SHP77 (cell line): ENCODE data around the gene EMP2.
A peak's percentile ranks its signal among the peaks of the same experiment; 100 is the strongest.
"Not testable (repeated sequence)": the region's sequence is repeated elsewhere in the genome, so short reads cannot be mapped to it uniquely, and the experiment has no call there.

Source experiments
- DNase-seq, 2 experiments: peaks; one replicate each; lab custom pipeline; 2025; lab: John Stamatoyannopoulos, UW

Gene EMP2, protein sequence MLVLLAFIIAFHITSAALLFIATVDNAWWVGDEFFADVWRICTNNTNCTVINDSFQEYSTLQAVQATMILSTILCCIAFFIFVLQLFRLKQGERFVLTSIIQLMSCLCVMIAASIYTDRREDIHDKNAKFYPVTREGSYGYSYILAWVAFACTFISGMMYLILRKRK

DNA sequence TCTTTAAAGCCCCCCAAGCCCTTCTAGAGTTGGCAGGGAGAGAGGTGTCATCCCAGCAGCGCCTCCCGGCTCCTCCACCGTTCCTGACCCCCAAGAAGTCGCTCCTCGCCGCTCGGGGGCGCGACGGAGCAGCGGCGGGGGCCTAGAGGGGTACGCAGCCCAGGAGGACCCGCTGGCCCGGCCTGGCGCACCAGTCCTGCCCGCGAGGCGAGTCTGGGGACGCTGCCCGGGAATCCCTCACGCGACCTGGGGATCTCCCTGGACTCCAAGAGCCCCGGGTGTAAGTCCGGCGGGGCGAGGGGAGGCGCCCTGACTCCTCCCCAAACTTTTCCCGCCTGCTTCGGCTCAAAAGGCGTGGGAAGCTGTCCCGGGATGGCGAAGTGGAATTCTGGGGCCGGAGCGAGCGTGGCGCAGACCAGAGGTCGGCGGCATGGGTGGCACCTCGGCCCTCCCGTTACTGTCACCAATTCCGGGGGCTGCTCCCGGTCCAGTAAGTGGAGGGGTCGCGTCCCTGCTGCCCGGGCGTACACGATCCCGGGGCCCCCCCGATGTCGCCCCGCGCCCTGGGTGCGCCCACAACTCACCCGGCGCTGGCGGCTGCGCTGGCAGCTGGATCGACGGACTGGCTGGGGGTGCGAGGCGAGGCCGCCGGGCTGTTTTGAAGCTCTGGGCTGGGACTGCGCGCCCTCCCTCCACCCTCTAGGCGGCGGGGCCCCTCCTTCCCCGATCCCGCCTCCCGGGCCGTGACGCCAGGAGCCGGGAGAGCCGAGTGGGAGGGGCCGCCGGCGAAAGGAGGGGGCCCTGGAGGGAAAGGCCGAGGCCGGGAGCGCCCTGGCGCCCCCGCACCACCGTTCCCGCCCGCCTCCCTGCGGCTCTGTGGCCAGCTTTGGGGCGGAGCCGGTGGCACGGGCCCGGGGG, at the start of gene EMP2:
Gene EMP2 (minus strand): TSS at position 634 of the 918 bp plus-strand sequence. CDS start 32,981 bp downstream, outside the sequence.
- peak; percentile 16 to 21 for DNase-seq

- no peak for DNase-seq
These were observed 49.2 kb upstream of the EMP2 start for GRCh38 chr16:10629592-10629963.

DNA sequence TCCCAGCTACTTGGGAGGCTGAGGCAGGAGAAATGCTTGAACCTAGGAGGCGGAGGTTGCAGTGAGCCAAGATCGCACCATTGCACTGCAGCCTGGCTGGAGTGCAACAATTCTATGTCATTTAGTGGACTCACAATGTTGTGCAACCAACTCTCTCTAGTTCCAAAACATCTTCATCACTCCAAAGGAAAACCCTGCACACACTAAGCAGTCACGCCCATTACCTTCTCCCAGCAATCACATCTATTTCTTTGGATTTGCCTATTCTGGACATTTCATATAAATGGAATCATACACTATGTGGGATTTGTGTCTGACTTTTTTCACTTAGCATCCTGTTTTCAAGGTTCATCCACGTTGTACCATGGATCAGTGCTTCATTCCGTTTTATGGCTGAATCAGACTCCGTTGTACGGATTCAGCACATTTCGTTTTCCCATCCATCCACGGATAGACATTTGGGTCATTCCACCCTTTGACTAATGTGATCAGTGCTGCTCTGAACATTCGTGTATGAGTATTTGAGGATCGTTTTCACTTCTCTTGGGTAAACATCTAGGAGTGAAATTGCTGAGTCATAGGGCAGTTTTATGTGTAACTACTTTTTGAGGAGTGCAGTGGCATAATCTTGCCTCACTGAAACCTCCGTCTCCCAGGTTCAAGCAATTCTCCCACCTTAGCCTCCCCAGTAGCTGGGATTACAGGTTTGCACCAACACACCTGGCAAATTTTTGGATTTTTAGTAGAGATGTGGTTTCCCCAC, 45.4 kb upstream of the EMP2 start:
- no peak for DNase-seq

GRCh38 chr16:10624527-10624926, 44.1 kb upstream of the EMP2 start:
- DNase-seq = no peak

DNA sequence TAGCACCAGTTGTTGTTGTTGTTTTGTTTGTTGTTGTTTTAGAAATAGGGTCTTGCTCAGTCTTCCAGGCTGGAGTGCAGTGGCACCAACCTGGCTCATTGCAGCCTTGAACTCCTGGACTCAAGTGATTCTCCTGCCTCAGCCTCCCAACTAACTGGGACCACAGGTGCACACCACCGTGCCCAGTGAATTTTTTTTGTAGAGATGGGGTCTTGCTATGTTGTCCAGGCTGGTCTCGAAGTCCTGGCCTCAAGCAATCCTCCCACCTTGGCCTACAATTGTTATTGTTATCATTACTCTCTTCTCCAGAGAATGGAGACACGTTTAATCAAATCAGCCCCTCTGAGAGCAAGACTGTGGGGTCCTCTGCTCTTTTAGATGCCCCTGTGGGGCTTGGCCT, 42.7 kb upstream of the EMP2 start:
- no peak for DNase-seq

DNA sequence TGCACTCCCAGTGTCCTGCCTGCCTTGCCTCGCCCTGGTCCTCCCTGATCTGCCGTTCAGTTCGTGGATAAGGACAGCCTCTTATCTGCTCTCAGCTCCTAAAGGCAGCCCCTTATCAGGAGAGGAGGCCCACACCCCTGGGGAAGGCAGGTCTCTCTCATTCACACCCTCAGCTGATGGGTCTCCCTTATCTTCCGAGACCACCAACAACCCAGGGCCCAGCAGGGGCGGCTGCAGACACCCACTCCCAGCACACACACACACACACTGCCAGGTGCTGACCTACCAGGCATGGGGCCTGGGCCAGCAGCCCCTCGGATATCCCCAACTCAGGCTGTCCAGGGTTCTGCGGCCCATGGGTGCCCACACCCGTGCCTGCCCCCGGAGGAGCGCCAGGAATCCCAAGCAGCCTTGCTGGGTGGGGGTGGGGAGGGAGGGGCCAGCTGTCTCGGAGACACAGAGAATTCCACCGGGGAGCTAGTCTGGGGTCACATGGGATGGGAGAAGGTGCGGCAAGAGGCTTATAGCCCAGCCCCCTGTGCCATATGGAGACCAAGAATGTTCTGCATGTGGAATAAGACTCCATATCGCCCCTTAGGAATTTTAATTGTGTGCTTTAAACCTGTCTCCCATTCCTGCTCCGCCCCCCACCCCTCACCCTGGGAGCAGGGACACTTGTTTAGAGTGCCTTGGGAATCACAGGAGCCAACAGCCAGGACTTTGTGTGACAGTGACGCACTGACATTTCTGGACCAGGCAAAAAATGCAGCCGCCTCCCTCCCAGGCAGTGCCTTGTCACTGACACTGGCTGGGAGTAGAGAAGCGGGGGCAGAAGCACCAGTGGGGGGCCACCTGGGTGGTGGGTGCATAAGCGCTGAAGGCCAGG, 41.9 kb upstream of the EMP2 start:
- no peak for DNase-seq

DNA sequence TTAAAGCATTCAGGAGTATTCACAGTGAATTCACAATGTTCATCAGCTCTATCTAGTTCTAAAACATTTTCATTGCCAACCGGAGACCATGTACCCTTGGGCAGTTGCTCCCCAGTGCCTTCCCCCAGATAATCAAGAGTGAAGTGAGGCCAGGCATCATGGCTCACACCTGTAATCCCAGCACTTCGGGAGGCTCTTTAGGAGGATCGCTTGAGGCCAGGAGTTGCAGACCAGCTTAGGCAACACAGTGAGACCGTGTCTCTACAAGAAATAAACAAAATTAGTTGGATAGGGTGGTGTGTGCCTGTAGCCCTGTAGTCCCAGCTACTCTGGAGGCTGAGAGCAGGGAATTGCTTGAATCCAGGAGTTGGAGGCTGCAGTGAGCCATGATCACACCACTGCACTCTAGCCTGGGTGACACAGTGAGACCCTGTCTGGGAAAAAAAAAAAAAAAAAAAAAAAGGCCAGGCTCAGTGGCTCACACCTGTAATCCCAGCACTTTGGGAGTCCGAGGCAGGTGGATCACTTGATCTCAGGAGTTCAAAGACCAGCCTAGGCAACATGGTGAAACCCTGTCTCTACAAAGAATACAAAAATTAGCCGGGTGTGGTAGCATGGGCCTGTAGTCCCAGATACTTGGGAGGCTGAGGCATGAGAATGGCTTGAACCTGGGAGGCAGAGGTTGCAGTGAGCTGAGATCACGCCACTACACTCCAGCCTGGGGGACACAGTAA, 41.0 kb upstream of the EMP2 start:
- DNase-seq = not testable (repeated sequence)

DNA sequence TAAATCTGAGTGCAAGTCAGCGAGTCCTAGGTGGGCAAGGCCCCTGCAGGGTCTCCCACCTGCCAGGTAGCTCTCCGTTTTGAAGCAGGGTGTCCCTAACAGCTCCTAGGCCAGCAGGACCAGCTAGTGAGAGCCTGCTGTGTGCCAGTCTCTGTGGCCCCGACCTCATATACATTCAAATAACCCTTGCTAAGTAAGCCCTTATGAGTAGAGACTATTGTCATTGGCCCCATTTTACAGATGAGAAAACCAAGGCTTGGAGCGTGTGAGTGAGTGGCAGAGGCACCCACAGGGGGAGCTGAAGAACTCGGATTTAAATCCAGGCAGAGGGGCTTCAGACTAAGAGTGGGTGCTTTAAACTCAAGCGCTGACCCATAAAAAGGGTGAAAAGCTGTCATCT, 39.7 kb upstream of the EMP2 start:
- no peak for DNase-seq

DNA sequence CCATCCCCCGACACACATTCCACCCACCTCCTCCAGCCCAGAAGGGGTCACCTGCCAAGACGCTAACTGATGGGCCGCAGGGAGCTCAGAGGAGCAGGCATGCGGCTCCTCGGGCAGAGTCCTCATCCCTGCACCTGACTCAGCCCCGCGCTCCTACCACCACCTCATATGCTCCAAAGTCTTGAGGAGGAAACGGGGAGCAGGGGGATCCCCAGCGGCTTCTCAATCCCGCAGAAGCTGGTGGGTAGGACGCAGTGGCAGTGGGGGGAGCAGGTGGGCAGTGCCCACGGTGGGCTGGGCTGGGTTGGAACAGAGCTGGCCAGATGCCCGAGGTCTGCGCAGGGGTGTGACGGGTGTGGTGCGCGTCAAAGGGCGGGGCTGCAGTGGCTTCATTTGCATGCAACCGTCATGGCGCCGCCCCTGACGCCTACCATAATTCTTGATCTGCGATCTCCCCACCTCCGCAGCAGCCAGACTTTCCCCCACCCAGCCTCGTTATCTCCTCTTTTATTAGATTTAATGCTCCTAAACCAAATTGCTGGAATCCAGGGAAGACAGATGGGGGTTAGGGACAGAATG, 39.0 kb upstream of the EMP2 start:
- DNase-seq = no peak

- no peak for DNase-seq
These were observed 38.4 kb upstream of the EMP2 start for GRCh38 chr16:10618710-10619209.

- DNase-seq = no peak
These were observed 37.4 kb upstream of the EMP2 start for GRCh38 chr16:10617662-10618420.

- no peak for DNase-seq
These were observed 36.6 kb upstream of the EMP2 start for GRCh38 chr16:10616756-10617640.

GRCh38 chr16:10616419-10616755, 36.0 kb upstream of the EMP2 start:
- no peak for DNase-seq

DNA sequence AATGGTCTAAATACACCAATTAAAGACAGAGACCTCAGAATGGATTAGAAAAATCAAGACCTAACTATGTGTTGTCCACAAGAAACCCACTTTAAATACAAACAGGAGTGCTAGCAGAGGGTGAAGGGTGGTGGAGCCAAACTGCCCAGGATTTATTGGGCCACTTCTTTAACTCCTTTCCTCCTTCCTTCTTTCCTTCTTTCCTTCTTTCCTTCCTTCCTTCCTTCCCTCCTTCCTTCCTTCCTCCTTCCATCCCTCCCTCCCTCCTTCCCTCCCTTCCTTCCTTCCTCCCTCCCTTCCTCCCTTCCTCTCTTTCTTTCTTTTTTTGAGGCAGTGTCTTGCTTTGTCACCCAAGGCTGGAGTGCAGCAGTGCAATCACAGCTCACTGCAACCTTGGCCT, 34.3 kb upstream of the EMP2 start:
- no peak for DNase-seq

DNA sequence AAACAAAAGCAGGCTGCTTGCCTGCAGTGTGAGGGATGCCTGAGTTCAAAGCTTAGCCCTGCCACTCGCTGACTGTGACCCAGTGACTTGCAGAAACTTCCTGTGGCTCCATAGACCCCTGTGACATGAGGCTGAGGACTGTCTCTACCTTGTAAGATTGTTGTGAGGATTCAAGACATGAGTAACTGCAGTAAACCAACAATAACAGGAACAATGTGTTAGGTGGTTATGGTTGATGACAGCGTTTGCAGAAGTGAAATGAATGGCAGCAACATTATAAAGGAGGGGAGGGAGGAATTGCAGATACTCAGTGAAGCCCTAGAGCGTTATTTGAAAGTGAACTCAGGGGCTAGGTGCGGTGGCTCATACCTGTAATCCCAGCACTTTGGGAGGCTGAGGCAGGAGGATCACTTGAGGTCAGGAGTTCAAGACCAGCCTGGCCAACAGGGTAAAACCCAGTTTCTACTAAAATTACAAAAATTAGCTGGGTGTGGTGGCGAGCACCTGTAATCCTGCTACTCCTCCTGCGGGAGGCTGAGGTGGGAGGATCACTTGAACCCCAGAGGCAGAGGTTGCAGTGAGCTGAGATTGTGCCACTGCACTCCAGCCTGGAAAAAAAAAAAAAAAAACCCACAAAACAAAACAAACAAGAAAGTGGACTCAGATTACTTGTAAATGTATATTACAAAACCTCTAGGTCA, 33.5 kb upstream of the EMP2 start:
- DNase-seq = no peak

DNA sequence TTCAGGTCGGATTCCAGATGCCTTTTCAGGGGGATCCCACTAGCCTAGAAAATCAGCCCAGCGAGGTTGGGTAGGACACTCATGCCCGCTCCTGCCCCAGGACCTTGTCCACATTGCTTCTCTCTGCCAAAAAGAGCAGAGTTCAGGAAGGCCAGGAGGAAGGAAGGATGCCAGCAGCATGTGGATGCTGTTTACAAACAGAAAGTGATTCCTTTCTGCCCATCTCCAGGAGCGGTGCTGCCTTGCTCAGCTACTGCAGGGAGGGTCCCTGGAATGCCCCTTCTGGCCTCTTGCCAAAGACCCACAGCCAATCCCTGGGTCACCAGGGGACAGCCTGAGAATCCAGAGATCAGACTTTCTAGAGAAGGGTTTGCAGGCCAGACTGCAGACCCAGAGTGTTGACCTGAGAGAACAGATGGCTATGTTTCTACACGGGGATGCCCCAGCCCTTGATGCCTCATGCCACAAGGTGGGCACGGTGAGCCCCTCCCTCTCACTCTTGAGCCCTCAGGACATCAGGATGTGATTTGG, 32.3 kb upstream of the EMP2 start:
- DNase-seq = no peak

GRCh38 chr16:10611825-10612342, 31.5 kb upstream of the EMP2 start:
- DNase-seq = no peak
